Activated T-helper 1 cell treated with Interleukin-2 at 50 U/mL for 16 hours (primary cell): ENCODE results near the gene GNPDA1.
A peak's percentile ranks its signal among the peaks of the same experiment; 100 is the strongest.
"Not testable (repeated sequence)": the region's sequence is repeated elsewhere in the genome, so short reads cannot be mapped to it uniquely, and the experiment has no call there.

Experiments
- DNase-seq: peaks from one replicate; pipeline ENCODE4 v3.0.0-alpha.2; 2020; ENCODE audit warnings: low read depth

The GNPDA1 gene

GRCh38 chr5:142012792-142013388 lies at the start of gene GNPDA1:
GNPDA1 (minus strand) TSS chr5:142013027; CDS start chr5:142012035, 992 bp downstream.
- DNase-seq: peak; percentile 62

GRCh38 chr5:142059304-142059940 lies 46.6 kb upstream of the GNPDA1 start:
- DNase-seq: no peak

DNA sequence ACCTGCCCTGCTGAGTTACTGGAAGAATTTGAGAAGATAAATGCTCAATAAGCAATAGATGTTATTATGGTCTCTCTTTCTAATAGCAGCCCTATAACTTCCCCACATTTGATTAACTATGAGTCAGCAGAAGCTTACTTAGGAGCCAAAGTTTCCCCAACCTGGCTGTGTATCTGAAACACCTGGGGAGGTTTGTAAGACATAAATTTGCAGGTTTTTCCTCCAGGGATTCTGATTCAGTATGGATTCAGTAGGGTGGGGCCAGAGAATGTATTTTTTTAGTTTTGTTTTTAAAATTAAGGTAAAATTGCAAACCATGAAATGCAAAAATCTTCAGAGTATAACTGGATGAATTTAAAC lies 44.9 kb upstream of the GNPDA1 start:
- DNase-seq: no peak

- DNase-seq: no peak
These were observed 44.2 kb upstream of the GNPDA1 start for GRCh38 chr5:142056816-142057696.

- DNase-seq: no peak
These were observed 42.5 kb upstream of the GNPDA1 start for GRCh38 chr5:142055301-142055700.

DNA sequence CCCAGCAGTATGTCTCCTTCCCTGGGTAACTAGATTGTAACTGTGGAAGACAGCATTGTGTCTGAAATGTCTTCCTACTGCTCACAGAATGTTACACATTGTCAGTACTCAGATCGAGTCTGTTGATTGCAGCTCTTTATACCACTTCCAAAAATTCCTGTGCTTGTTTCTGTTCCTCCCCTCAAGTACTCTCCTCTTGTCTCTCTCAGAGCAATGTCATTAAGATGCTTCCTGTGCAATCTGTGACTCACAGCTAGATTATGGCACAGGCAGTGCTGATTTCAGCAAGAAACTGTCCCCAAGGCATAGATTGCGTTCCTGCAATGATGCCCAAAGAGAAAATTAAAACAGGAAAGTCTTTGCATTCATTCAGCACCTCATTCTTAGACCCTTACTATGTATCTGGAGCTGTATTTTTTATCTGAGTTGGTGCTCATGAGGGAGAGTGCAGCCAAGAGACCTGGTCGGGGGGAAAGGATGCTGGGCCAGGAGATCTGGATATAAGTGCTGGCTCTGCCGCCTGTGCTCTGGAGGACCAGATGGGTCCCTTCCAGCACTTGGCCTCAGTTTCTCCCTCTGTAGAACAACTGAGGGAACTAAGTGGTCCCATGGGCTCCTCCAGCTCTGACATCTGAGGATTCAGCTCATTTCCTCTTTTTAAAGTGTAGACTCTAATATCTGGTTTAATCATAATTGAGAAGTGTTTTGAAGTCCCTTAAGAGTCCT lies 40.8 kb upstream of the GNPDA1 start:
- DNase-seq: no peak

GRCh38 chr5:142052026-142052425 lies 39.2 kb upstream of the GNPDA1 start:
- not testable (repeated sequence) for DNase-seq

DNA sequence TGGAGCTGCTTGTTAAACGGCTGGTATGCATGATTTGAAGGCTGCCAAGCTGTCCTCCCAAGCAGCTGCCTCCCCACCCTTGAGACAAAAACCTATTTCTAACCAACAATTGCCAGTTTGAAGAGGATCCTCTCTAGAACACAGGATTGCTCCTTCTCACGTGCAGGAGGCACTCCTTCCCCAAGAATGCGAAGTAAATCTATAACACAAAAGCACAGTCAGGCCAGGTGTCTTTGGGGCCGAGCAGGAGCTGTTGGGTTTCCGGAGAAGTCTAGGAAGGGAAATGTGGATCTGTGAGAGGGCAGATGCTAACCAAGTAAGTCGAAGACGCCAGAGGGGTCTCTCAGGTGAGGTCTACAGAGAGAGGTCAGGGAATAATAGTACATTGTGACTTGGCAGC lies 35.4 kb upstream of the GNPDA1 start:
- DNase-seq: no peak

DNA sequence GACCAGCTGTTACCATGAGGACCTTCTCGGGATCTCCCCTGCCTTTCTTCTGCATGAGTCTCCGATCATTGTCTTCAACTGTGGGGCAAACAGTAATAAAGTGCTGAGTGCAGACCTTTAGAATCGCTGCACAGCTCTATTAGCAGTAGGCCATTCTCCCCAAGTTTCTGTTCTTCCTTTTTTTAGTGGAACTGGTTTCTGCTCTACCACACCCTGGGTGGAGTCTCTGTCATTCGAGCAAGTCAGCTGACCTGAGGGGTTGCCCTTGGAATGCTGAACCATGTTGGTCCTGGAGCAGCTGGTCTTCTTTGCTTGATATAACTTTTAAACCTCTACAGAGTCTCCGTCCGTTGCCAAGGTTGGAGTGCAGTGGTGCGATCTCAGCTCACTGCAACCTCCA lies 33.4 kb upstream of the GNPDA1 start:
- DNase-seq: no peak

DNA sequence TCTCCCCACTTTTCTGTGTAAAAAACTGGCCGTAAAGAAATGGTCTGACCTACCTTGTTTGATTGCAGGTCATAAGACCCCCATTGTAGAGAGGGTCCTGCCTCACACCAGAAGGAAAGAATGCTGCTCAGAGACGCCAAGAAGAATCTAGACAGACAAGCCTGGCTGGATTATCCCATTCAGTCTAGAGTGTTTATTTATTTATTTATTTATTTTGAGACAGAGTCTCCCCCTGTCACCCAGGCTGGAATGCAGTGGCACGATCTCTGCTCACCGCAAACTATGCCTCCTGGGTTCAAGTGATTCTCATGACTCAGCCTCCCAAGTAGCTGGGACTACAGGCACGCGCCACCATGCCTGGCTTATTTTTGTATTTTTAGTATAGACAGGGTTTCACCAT lies 28.1 kb upstream of the GNPDA1 start:
- not testable (repeated sequence) for DNase-seq

GRCh38 chr5:142040285-142040684 lies 27.5 kb upstream of the GNPDA1 start:
- DNase-seq: no peak

DNA sequence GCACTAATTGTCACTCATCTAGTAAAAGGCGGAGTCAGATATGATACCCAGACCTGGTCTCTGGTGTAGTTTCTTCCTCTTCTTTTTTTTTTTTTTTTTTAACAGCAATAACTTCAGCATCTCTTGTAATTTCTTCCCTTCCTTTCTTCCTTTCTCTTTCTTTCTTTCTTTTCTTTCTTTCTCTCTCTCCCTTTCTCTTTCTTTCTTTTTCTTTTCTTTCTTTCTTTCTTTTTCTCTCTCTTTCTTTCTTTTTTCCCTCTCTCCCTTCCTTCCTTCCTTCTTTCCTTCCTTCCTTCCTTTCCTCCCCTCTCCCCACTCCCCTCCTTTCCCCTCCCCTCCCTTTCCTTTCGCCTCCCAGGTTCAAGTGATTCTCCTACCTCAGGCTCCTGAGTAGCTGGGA lies 25.9 kb upstream of the GNPDA1 start:
- no peak for DNase-seq

GRCh38 chr5:142037599-142037998 lies 24.8 kb upstream of the GNPDA1 start:
- DNase-seq: not testable (repeated sequence)

GRCh38 chr5:142036918-142037317 lies 24.1 kb upstream of the GNPDA1 start:
- no peak for DNase-seq

- no peak for DNase-seq
These were observed 22.2 kb upstream of the GNPDA1 start for GRCh38 chr5:142034994-142035393.

DNA sequence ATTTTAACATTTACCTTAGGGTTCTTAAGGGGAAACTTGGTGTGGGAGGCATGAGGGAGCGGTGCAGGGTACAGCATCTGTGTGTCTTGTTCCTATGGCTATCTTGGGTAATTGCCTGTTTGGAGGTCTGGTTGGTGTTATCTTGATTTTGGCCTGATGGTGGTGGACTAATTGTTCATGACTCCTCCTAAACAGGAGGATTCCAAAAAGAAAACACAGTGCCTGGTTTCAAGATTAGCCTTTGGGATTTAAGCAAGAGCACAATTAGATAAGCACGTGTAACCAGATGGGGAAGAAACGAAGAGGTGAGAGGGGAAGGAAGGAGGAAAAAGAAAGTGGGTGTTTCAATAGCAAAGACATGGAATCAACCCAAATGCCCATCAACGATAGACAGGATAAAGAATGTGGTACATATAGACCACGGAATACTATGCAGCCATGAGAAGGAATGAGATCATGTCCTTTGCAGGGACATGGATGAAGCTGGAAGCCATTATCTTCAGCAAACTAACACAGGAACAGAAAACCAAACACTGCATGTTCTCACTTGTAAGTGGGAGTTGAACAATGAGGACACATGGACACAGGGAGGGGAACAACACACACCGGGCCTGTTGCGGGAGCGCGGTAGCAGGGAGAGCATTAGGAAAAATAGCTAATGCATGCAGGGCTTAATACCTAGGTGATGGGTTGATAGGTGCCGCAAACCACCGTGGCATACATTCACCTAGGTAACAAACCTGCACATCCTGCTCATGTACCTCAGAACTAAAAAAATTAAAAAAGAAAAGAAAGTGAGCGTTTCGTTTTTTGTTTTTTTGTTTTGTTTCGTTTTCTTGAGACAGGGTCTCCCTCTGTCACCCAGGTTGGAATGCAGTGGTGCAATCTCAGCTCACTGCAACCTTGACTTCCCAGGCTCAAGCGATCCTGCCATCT lies 21.1 kb upstream of the GNPDA1 start:
- not testable (repeated sequence) for DNase-seq

- DNase-seq: no peak
These were observed 20.2 kb upstream of the GNPDA1 start for GRCh38 chr5:142032747-142033631.

DNA sequence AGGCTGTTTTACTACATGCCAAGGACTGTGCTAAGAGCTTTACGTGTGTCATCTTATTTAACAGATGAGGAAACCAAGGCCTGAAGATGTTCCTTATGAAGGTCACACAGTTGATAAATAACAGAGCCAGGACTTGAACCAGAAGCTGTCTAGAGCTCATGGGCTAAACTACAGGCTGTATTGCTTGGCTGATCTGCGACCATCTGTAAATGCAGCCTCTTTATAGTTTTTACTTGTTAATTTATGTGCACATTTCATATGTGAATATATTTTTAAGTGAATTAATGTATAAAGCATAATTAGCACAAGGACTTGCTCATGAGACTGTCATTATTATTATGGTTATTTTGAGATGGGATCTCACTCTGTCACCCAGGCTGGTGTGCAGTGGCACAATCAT lies 19.3 kb upstream of the GNPDA1 start:
- no peak for DNase-seq

DNA sequence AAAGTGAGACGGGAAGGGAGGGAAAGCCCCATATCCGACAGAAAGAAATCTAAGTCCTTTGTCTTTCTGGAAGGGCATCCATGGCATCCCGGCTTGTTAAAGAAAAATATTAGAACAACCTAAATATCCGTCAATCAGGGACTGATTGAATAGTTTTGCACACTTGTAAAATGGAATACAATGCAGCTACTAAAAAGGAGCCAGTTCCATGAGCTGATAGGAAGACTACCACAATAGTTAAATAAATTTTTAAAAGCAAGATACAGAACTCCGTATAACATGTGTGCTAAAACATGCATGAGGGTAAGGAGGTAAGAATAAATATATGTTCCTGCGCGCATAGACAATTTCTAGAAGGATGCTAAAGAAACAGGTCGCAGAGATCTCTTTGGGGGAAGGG lies 12.8 kb upstream of the GNPDA1 start:
- no peak for DNase-seq

DNA sequence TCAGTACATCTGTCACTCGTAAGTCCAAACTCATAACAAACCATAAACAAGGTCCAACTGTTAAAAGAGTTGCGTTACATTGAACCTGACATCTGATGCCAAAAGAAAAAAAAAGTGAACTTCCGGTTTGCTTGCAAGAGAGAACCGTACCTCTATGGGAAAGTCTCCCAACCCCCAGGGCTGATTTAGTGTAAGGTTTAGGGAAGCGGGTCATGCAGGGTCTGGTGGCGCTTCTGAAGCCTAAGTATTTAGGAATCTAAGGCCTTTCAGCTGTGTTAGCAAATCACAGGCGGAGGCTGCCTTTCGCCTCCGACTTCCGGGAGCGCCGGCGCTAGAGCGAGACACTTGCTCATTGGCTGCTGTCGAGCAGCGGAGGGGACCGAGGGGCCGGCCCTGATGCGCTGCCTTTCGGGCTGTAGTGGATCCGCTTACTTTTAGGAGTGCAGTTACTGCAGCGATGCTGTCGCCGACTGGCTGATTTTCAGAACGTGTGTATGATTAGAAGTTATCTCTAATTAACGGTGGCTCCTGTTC lies 12.0 kb upstream of the GNPDA1 start:
- peak; percentile 71 for DNase-seq
